GM19438 (cell line): ENCODE measurements around the gene JMJD4.
A peak's percentile ranks its signal among the peaks of the same experiment; 100 is the strongest.

Source experiments
- ATAC-seq: cut with Tn5 transposase; IDR thresholded peaks from one replicate; pipeline ENCODE4 v1.9.1; 2021; ENCODE audit warnings: low read depth; ENCODE audit not compliant: unreplicated experiment

The JMJD4 gene

GRCh38 chr1:227753999-227754711, 19.1 kb upstream of the JMJD4 start:
- no peak for ATAC-seq

GRCh38 chr1:227749916-227750710, 15.0 kb upstream of the JMJD4 start:
- no peak for ATAC-seq

- ATAC-seq: no peak
Measured at GRCh38 chr1:227749225-227749624, 14.1 kb upstream of the JMJD4 start.

- no peak for ATAC-seq
Measured at GRCh38 chr1:227748496-227749182, 13.5 kb upstream of the JMJD4 start.

GRCh38 chr1:227747948-227748495, 12.9 kb upstream of the JMJD4 start:
- no peak for ATAC-seq

- no peak for ATAC-seq
Measured at GRCh38 chr1:227747382-227747781, 12.3 kb upstream of the JMJD4 start.

GRCh38 chr1:227746676-227747075, 11.6 kb upstream of the JMJD4 start:
- no peak for ATAC-seq

- ATAC-seq: no peak
Measured at GRCh38 chr1:227745568-227746265, 10.6 kb upstream of the JMJD4 start.

GRCh38 chr1:227744668-227745067, 9.6 kb upstream of the JMJD4 start:
- no peak for ATAC-seq

GRCh38 chr1:227742738-227743715, 7.9 kb upstream of the JMJD4 start:
- no peak for ATAC-seq

- no peak for ATAC-seq
Measured at GRCh38 chr1:227741166-227741870, 6.2 kb upstream of the JMJD4 start.

- no peak for ATAC-seq
Measured at GRCh38 chr1:227740401-227740960, 5.4 kb upstream of the JMJD4 start.

- no peak for ATAC-seq
Measured at GRCh38 chr1:227739636-227740035, 4.5 kb upstream of the JMJD4 start.

- no peak for ATAC-seq
Measured at GRCh38 chr1:227738820-227739219, 3.7 kb upstream of the JMJD4 start.

GRCh38 chr1:227736814-227737432, 1.8 kb upstream of the JMJD4 start:
- ATAC-seq: no peak

- ATAC-seq: no peak
Measured at GRCh38 chr1:227735539-227736285, 610 bp upstream of the JMJD4 start.

- peak; percentile 2 for ATAC-seq
Measured at GRCh38 chr1:227734546-227734855, 601 bp downstream of the JMJD4 start.
